GM18870 (cell line): ENCODE data around the gene DYRK1A.

ENCODE experiments used
- ATAC-seq: cut with Tn5 transposase; IDR thresholded peaks from one replicate; pipeline ENCODE4 v1.9.1; 2021; ENCODE audit warnings: moderate library complexity; ENCODE audit not compliant: unreplicated experiment

DYRK1A gene

GRCh38 chr21:37415939-37416338, 49.4 kb downstream of the DYRK1A start:
- ATAC-seq = no peak

- ATAC-seq = no peak
Observed at GRCh38 chr21:37416914-37417313, 50.3 kb downstream of the DYRK1A start.

- ATAC-seq = no peak
Observed at GRCh38 chr21:37419228-37419906, 52.8 kb downstream of the DYRK1A start.

GRCh38 chr21:37421306-37421705, 54.7 kb downstream of the DYRK1A start:
- no peak for ATAC-seq

GRCh38 chr21:37422382-37422781, 55.8 kb downstream of the DYRK1A start:
- ATAC-seq = no peak

- ATAC-seq = no peak
Observed at GRCh38 chr21:37423103-37423502, 56.5 kb downstream of the DYRK1A start.

- no peak for ATAC-seq
Observed at GRCh38 chr21:37424396-37424795, 57.8 kb downstream of the DYRK1A start.

GRCh38 chr21:37425001-37425400, 58.4 kb downstream of the DYRK1A start:
- no peak for ATAC-seq

- ATAC-seq = no peak
Observed at GRCh38 chr21:37425684-37426083, 59.1 kb downstream of the DYRK1A start.

GRCh38 chr21:37427221-37427620, 60.6 kb downstream of the DYRK1A start:
- no peak for ATAC-seq

GRCh38 chr21:37429356-37429755, 62.8 kb downstream of the DYRK1A start:
- no peak for ATAC-seq

- ATAC-seq = no peak
Observed at GRCh38 chr21:37430184-37430821, 63.7 kb downstream of the DYRK1A start.

GRCh38 chr21:37431243-37431642, 64.7 kb downstream of the DYRK1A start:
- ATAC-seq = no peak

GRCh38 chr21:37432710-37433455, 66.3 kb downstream of the DYRK1A start:
- no peak for ATAC-seq

GRCh38 chr21:37433456-37433840, 66.9 kb downstream of the DYRK1A start:
- ATAC-seq = no peak

- ATAC-seq = peak; percentile 43
Observed at GRCh38 chr21:37435120-37435519, 68.5 kb downstream of the DYRK1A start.

- no peak for ATAC-seq
Observed at GRCh38 chr21:37435711-37436110, 69.1 kb downstream of the DYRK1A start.

- ATAC-seq = no peak
Observed at GRCh38 chr21:37436174-37436573, 69.6 kb downstream of the DYRK1A start.

GRCh38 chr21:37437376-37438080, 71.0 kb downstream of the DYRK1A start:
- no peak for ATAC-seq

GRCh38 chr21:37443683-37444082, 77.1 kb downstream of the DYRK1A start:
- no peak for ATAC-seq

- ATAC-seq = no peak
Observed at GRCh38 chr21:37445228-37445627, 78.7 kb downstream of the DYRK1A start.
